ENCODE data around the gene EIF5.

- TF ChIP-seq CTCF (IDR thresholded peaks at IDR 0.05; ENCODE audit: low read depth, low read length, poor library complexity, severe bottlenecking) (peak; percentile 90), EZH2phosphoT487 (IDR thresholded peaks at IDR 0.05; ENCODE audit: borderline replicate concordance, low read length) (no peak)
These were observed 59.9 kb downstream of the EIF5 start for GRCh38 chr14:103393676-103394626.
